GM21423 (cell line): ENCODE results near the gene YKT6.
"Not testable (repeated sequence)": the region's sequence is repeated elsewhere in the genome, so short reads cannot be mapped to it uniquely, and the experiment has no call there.

ENCODE experiments used
- ATAC-seq: cut with Tn5 transposase; IDR thresholded peaks from one replicate; pipeline ENCODE4 v1.9.1; 2021; ENCODE audit warnings: mild to moderate bottlenecking, moderate library complexity; ENCODE audit not compliant: unreplicated experiment

YKT6 gene

GRCh38 chr7:44191171-44191570, 9.6 kb upstream of the YKT6 start:
- ATAC-seq: no peak

GRCh38 chr7:44193011-44193802, 7.6 kb upstream of the YKT6 start:
- ATAC-seq: no peak

GRCh38 chr7:44194069-44194468, 6.7 kb upstream of the YKT6 start:
- ATAC-seq: no peak

GRCh38 chr7:44194562-44195145, 6.1 kb upstream of the YKT6 start:
- ATAC-seq: no peak

- ATAC-seq: no peak
Observed at GRCh38 chr7:44195889-44196288, 4.9 kb upstream of the YKT6 start.

- ATAC-seq: no peak
Observed at GRCh38 chr7:44196450-44196872, 4.3 kb upstream of the YKT6 start.

GRCh38 chr7:44197474-44197873, 3.3 kb upstream of the YKT6 start:
- ATAC-seq: no peak

- not testable (repeated sequence) for ATAC-seq
Observed at GRCh38 chr7:44200163-44200562, 615 bp upstream of the YKT6 start.

GRCh38 chr7:44201813-44202212, 1.0 kb downstream of the YKT6 start:
- ATAC-seq: no peak

GRCh38 chr7:44206008-44206407, 5.2 kb downstream of the YKT6 start:
- no peak for ATAC-seq

GRCh38 chr7:44208085-44208484, 7.3 kb downstream of the YKT6 start:
- no peak for ATAC-seq

- ATAC-seq: no peak
Observed at GRCh38 chr7:44210107-44210506, 9.3 kb downstream of the YKT6 start.

GRCh38 chr7:44211126-44211675, 10.4 kb downstream of the YKT6 start:
- ATAC-seq: no peak

- no peak for ATAC-seq
Observed at GRCh38 chr7:44212018-44212417, 11.2 kb downstream of the YKT6 start.

GRCh38 chr7:44212581-44213184, 11.9 kb downstream of the YKT6 start:
- ATAC-seq: no peak

GRCh38 chr7:44213206-44213876, 12.6 kb downstream of the YKT6 start:
- ATAC-seq: no peak

GRCh38 chr7:44213877-44214388, 13.2 kb downstream of the YKT6 start:
- ATAC-seq: no peak

GRCh38 chr7:44215531-44215930, 14.8 kb downstream of the YKT6 start:
- no peak for ATAC-seq

GRCh38 chr7:44216019-44216418, 15.2 kb downstream of the YKT6 start:
- ATAC-seq: no peak

- ATAC-seq: no peak
Observed at GRCh38 chr7:44216521-44217222, 15.9 kb downstream of the YKT6 start.
